Hematopoietic multipotent progenitor cell treated with erythropoietin and hydrocortisone succinate and interleukin-3 and kit ligand, for 6 days (in vitro differentiated cells): ENCODE data around the gene EPHB1.
"Not testable (repeated sequence)": the region's sequence is repeated elsewhere in the genome, so short reads cannot be mapped to it uniquely, and the experiment has no call there.

Source experiments
- DNase-seq: peaks from one replicate; pipeline ENCODE4 v3.0.0-alpha.2; 2015

The EPHB1 gene

GRCh38 chr3:135097276-135097946, 302.4 kb downstream of the EPHB1 start:
- no peak for DNase-seq

- no peak for DNase-seq
Measured at GRCh38 chr3:135099734-135100355, 304.8 kb downstream of the EPHB1 start.

GRCh38 chr3:135100366-135100765, 305.3 kb downstream of the EPHB1 start:
- no peak for DNase-seq

- no peak for DNase-seq
Measured at GRCh38 chr3:135103917-135104316, 308.9 kb downstream of the EPHB1 start.

GRCh38 chr3:135106445-135106844, 311.4 kb downstream of the EPHB1 start:
- DNase-seq, result peak; percentile 65

GRCh38 chr3:135107043-135107442, 312.0 kb downstream of the EPHB1 start:
- DNase-seq, result no peak

- no peak for DNase-seq
Measured at GRCh38 chr3:135109681-135110080, 314.6 kb downstream of the EPHB1 start.

- DNase-seq, result not testable (repeated sequence)
Measured at GRCh38 chr3:135114551-135114950, 319.5 kb downstream of the EPHB1 start.

GRCh38 chr3:135117977-135118376, 322.9 kb downstream of the EPHB1 start:
- DNase-seq, result no peak

- DNase-seq, result no peak
Measured at GRCh38 chr3:135118792-135119191, 323.7 kb downstream of the EPHB1 start.

- peak; percentile 71 for DNase-seq
Measured at GRCh38 chr3:135125171-135125801, 330.2 kb downstream of the EPHB1 start.

- DNase-seq, result no peak
Measured at GRCh38 chr3:135127946-135128470, 332.9 kb downstream of the EPHB1 start.

GRCh38 chr3:135128818-135129217, 333.8 kb downstream of the EPHB1 start:
- no peak for DNase-seq

- DNase-seq, result no peak
Measured at GRCh38 chr3:135131290-135131689, 336.2 kb downstream of the EPHB1 start.

GRCh38 chr3:135133905-135134683, 339.0 kb downstream of the EPHB1 start:
- DNase-seq, result no peak

GRCh38 chr3:135134684-135135075, 339.6 kb downstream of the EPHB1 start:
- no peak for DNase-seq

GRCh38 chr3:135135445-135135844, 340.4 kb downstream of the EPHB1 start:
- no peak for DNase-seq

- no peak for DNase-seq
Measured at GRCh38 chr3:135136361-135137100, 341.5 kb downstream of the EPHB1 start.

- no peak for DNase-seq
Measured at GRCh38 chr3:135137296-135137695, 342.2 kb downstream of the EPHB1 start.

GRCh38 chr3:135138776-135139175, 343.7 kb downstream of the EPHB1 start:
- DNase-seq, result no peak

- DNase-seq, result no peak
Measured at GRCh38 chr3:135140591-135140990, 345.5 kb downstream of the EPHB1 start.

GRCh38 chr3:135141160-135141559, 346.1 kb downstream of the EPHB1 start:
- DNase-seq, result no peak

GRCh38 chr3:135141672-135142071, 346.6 kb downstream of the EPHB1 start:
- DNase-seq, result no peak
